ENCODE data around the gene TSPAN32. TPM values are rescaled to one million over a fixed set of nuclear protein-coding genes. Genes with fewer than 3 reads are reported as not detected.
"Not testable (repeated sequence)": the region's sequence is repeated elsewhere in the genome, so short reads cannot be mapped to it uniquely, and the experiment has no call there.

The TSPAN32 gene
- polyA plus RNA-seq, 1 donor = 77.1 TPM

DNA sequence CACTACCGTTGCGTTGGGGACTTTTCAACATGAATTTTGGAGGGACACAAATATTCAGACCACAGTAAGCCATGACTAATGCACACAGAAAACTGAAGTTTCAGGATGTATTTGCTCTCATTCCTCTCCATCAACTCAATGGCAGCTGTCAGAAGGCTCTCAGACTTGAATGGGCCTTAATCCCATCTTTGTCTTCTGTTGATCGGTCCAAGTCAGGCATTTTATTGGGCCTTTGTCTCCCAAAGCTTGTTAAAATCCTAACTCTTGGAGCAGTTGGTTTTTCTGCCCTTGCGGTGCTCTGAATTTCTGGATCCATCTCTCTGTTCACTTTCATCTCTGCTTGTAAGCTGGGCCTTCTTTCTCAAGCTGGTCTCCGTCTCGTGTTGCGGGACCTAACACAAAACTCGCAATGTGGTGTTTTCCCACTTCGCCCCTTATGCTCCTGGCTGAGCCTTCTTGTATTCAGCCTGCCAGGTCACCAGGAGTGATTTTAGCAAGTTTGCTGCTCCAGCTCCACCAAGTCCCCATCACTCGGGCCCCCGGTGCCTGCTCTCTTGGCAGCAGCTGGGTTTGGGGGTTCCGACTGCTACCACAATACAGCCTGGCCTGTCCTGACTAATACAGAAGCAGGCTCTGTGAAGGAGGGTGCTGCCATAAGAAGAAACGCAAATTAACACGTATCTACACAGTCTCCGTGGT, 27.0 kb downstream of the TSPAN32 start:
- WGBS (ENCODE audit: insufficient coverage, low lambda C conversion rate) = 100% methylated on average over 1 of the region's 15 CpGs
- Histone ChIP-seq H3K27me3 (ENCODE audit: control insufficient read depth, insufficient read depth, low read length) (no peaks in the 10 kb centered on the region), H3K36me3 (ENCODE audit: control insufficient read depth, insufficient read depth, low read length) (no peaks in the 10 kb centered on the region), H3K4me1 (ENCODE audit: control insufficient read depth, insufficient read depth, low read length) (no peaks in the 10 kb centered on the region), H3K9me3 (ENCODE audit: control insufficient read depth, low read depth, low read length) (peaks cover 9% of the 10 kb centered on the region), H3K4me3 (ENCODE audit: low read length) (no peak overlapping the region), H3K27ac (ENCODE audit: low read length) (no peak overlapping the region)
- no peak for DNase-seq

DNA sequence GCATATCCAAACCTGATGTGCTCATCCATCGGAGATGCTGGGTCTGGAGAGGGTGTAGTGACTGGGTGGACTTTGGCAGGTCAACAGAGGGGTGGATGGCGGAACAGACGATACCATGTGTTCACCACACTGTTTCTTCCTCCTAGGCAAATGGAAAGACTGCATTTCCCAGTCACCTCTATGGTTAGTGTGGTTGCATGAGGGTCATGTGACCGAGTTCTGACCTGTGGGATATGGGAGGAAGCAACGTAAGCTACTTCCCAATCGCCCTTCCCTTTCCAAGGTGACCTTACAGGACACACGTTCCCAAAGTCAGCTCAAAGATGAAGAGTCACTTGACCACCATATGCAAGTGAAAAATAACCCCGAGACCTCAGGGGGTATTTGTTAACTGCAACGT, 27.7 kb downstream of the TSPAN32 start:
- WGBS (ENCODE audit: insufficient coverage, low lambda C conversion rate) = no CpG with 5 or more reads among the region's 9 CpGs
- no peak overlapping the region for H3K4me3 ChIP-seq (ENCODE audit: low read length)
- no peaks in the 10 kb centered on the region for H3K4me1 ChIP-seq (ENCODE audit: control insufficient read depth, insufficient read depth, low read length)
- DNase-seq = no peak
- peaks cover 9% of the 10 kb centered on the region for H3K9me3 ChIP-seq (ENCODE audit: control insufficient read depth, low read depth, low read length)
- no peaks in the 10 kb centered on the region for H3K27me3 ChIP-seq (ENCODE audit: control insufficient read depth, insufficient read depth, low read length)
- H3K27ac ChIP-seq (ENCODE audit: low read length) = no peak overlapping the region
- no peaks in the 10 kb centered on the region for H3K36me3 ChIP-seq (ENCODE audit: control insufficient read depth, insufficient read depth, low read length)

DNA sequence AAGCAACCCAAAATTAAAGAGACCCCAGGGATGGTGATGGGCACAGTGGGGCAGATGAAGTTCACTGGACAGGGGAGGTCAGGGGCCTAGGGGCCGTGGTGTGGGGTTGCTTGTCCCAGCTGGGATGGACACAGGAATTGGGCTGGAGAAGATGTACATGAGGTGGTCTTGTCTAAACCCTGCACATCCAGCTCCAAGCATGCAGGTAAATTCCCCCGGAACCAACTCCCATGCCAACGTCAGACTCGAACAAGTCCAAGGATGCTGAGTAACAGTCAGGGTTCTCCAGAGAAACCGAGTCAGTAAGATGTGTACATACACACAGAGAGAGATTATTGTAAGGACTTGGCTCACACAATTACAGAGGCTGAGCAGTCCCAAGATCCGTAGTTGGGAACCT, 28.9 kb downstream of the TSPAN32 start:
- no CpG with 5 or more reads among the region's 6 CpGs for WGBS (ENCODE audit: insufficient coverage, low lambda C conversion rate)
- DNase-seq = no peak
- H3K4me1 ChIP-seq (ENCODE audit: control insufficient read depth, insufficient read depth, low read length) = no peaks in the 10 kb centered on the region
- no peak overlapping the region for H3K4me3 ChIP-seq (ENCODE audit: low read length)
- peaks cover 9% of the 10 kb centered on the region for H3K9me3 ChIP-seq (ENCODE audit: control insufficient read depth, low read depth, low read length)
- H3K27ac ChIP-seq (ENCODE audit: low read length) = no peak overlapping the region
- no peaks in the 10 kb centered on the region for H3K36me3 ChIP-seq (ENCODE audit: control insufficient read depth, insufficient read depth, low read length)
- no peaks in the 10 kb centered on the region for H3K27me3 ChIP-seq (ENCODE audit: control insufficient read depth, insufficient read depth, low read length)

- Histone ChIP-seq H3K4me3 (ENCODE audit: low read length) (no peak overlapping the region), H3K36me3 (ENCODE audit: control insufficient read depth, insufficient read depth, low read length) (no peaks in the 10 kb centered on the region), H3K9me3 (ENCODE audit: control insufficient read depth, low read depth, low read length) (peaks cover 9% of the 10 kb centered on the region), H3K4me1 (ENCODE audit: control insufficient read depth, insufficient read depth, low read length) (no peaks in the 10 kb centered on the region), H3K27me3 (ENCODE audit: control insufficient read depth, insufficient read depth, low read length) (no peaks in the 10 kb centered on the region), H3K27ac (ENCODE audit: low read length) (no peak overlapping the region)
- WGBS (ENCODE audit: insufficient coverage, low lambda C conversion rate) = no CpG with 5 or more reads among the region's 5 CpGs
- DNase-seq = no peak
Measured at GRCh38 chr11:2331404-2331803, 29.6 kb downstream of the TSPAN32 start.

DNA sequence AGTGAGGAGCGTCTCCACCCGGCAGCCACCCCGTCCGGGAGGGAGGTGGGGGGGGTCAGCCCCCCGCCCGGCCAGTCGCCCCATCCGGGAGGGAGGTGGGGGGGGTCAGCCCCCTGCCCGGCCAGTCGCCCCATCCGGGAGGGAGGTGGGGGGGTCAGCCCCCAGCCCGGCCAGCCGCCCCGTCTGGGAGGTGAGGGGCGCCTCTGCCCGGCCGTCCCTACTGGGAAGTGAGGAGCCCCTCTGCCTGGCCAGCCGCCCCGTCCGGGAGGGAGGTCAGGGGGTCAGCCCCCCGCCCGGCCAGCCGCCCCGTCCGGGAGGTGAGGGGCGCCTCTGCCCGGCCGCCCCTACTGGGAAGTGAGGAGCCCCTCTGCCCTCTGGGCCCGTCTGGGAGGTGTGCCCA, 30.8 kb downstream of the TSPAN32 start:
- H3K9me3 ChIP-seq (ENCODE audit: control insufficient read depth, low read depth, low read length); H3K4me1 ChIP-seq (ENCODE audit: control insufficient read depth, insufficient read depth, low read length); H3K36me3 ChIP-seq (ENCODE audit: control insufficient read depth, insufficient read depth, low read length); H3K27ac ChIP-seq (ENCODE audit: low read length); H3K27me3 ChIP-seq (ENCODE audit: control insufficient read depth, insufficient read depth, low read length); DNase-seq; H3K4me3 ChIP-seq (ENCODE audit: low read length): not testable (repeated sequence)
- whole genome bisulfite sequencing (ENCODE audit: insufficient coverage, low lambda C conversion rate) = no CpG with 5 or more reads among the region's 29 CpGs

- not testable (repeated sequence) for H3K27me3 ChIP-seq (ENCODE audit: control insufficient read depth, insufficient read depth, low read length); DNase-seq
- WGBS (ENCODE audit: insufficient coverage, low lambda C conversion rate) = no CpG with 5 or more reads among the region's 4 CpGs
Measured at GRCh38 chr11:2333486-2334205, 31.8 kb downstream of the TSPAN32 start.

GRCh38 chr11:2335286-2335685, 33.5 kb downstream of the TSPAN32 start:
- H3K27me3 ChIP-seq (ENCODE audit: control insufficient read depth, insufficient read depth, low read length); H3K4me1 ChIP-seq (ENCODE audit: control insufficient read depth, insufficient read depth, low read length); H3K9me3 ChIP-seq (ENCODE audit: control insufficient read depth, low read depth, low read length); H3K36me3 ChIP-seq (ENCODE audit: control insufficient read depth, insufficient read depth, low read length); H3K4me3 ChIP-seq (ENCODE audit: low read length); H3K27ac ChIP-seq (ENCODE audit: low read length); DNase-seq: not testable (repeated sequence)
- 100% methylated on average over 1 of the region's 18 CpGs for WGBS (ENCODE audit: insufficient coverage, low lambda C conversion rate)

More at GRCh38 chr11:2333486-2334205, 31.8 kb downstream of the TSPAN32 start:
- H3K36me3 ChIP-seq (ENCODE audit: control insufficient read depth, insufficient read depth, low read length); H3K9me3 ChIP-seq (ENCODE audit: control insufficient read depth, low read depth, low read length); H3K4me3 ChIP-seq (ENCODE audit: low read length); H3K27ac ChIP-seq (ENCODE audit: low read length); H3K4me1 ChIP-seq (ENCODE audit: control insufficient read depth, insufficient read depth, low read length): not testable (repeated sequence)

GRCh38 chr11:2338760-2339159, 36.9 kb downstream of the TSPAN32 start:
- not testable (repeated sequence) for H3K9me3 ChIP-seq (ENCODE audit: control insufficient read depth, low read depth, low read length); H3K27me3 ChIP-seq (ENCODE audit: control insufficient read depth, insufficient read depth, low read length); DNase-seq; H3K4me1 ChIP-seq (ENCODE audit: control insufficient read depth, insufficient read depth, low read length); H3K36me3 ChIP-seq (ENCODE audit: control insufficient read depth, insufficient read depth, low read length); H3K4me3 ChIP-seq (ENCODE audit: low read length); H3K27ac ChIP-seq (ENCODE audit: low read length)
- WGBS (ENCODE audit: insufficient coverage, low lambda C conversion rate) = no CpG with 5 or more reads among the region's 8 CpGs

DNA sequence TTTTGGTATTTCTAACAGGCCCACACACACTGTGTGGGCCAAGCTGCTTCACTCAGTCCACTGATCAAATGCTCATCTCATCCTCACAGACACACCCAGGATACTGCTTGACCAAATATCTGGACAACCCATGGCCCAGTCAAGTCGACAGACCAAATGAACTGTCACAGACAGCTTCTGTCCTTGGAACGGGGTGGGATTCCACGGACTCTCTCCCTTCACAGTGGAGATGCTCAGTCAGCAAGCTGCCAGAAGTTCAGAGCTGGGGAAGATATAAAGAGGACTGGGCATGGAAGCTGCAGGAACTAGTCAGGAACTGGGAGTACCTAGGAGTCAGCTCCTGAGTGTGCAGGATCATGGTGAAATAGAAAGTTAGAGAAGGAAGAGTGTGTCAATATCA, 40.7 kb downstream of the TSPAN32 start:
- DNase-seq = no peak
- no CpG with 5 or more reads among the region's 3 CpGs for WGBS (ENCODE audit: insufficient coverage, low lambda C conversion rate)
- no peak overlapping the region for H3K4me3 ChIP-seq (ENCODE audit: low read length)

GRCh38 chr11:2342981-2343380, 41.2 kb downstream of the TSPAN32 start:
- no peak for DNase-seq
- H3K4me3 ChIP-seq (ENCODE audit: low read length) = no peak overlapping the region
- 100% methylated on average over 3 of the region's 5 CpGs for WGBS (ENCODE audit: insufficient coverage, low lambda C conversion rate)
- no peaks in the 10 kb centered on the region for H3K27me3 ChIP-seq (ENCODE audit: control insufficient read depth, insufficient read depth, low read length)
- H3K9me3 ChIP-seq (ENCODE audit: control insufficient read depth, low read depth, low read length) = no peaks in the 10 kb centered on the region
- no peaks in the 10 kb centered on the region for H3K4me1 ChIP-seq (ENCODE audit: control insufficient read depth, insufficient read depth, low read length)
- H3K27ac ChIP-seq (ENCODE audit: low read length) = no peak overlapping the region
- no peaks in the 10 kb centered on the region for H3K36me3 ChIP-seq (ENCODE audit: control insufficient read depth, insufficient read depth, low read length)

More for the DNA sequence above, 40.7 kb downstream of the TSPAN32 start:
- no peak overlapping the region for H3K27ac ChIP-seq (ENCODE audit: low read length)
- H3K27me3 ChIP-seq (ENCODE audit: control insufficient read depth, insufficient read depth, low read length) = no peaks in the 10 kb centered on the region
- no peaks in the 10 kb centered on the region for H3K4me1 ChIP-seq (ENCODE audit: control insufficient read depth, insufficient read depth, low read length)
- H3K9me3 ChIP-seq (ENCODE audit: control insufficient read depth, low read depth, low read length) = no peaks in the 10 kb centered on the region
- H3K36me3 ChIP-seq (ENCODE audit: control insufficient read depth, insufficient read depth, low read length) = no peaks in the 10 kb centered on the region

- H3K4me3 ChIP-seq (ENCODE audit: low read length) = no peak overlapping the region
- no peak overlapping the region for H3K27ac ChIP-seq (ENCODE audit: low read length)
- H3K4me1 ChIP-seq (ENCODE audit: control insufficient read depth, insufficient read depth, low read length) = no peaks in the 10 kb centered on the region
- H3K9me3 ChIP-seq (ENCODE audit: control insufficient read depth, low read depth, low read length) = no peaks in the 10 kb centered on the region
- H3K27me3 ChIP-seq (ENCODE audit: control insufficient read depth, insufficient read depth, low read length) = no peaks in the 10 kb centered on the region
- DNase-seq = no peak
- H3K36me3 ChIP-seq (ENCODE audit: control insufficient read depth, insufficient read depth, low read length) = no peaks in the 10 kb centered on the region
- no CpG with 5 or more reads among the region's 4 CpGs for WGBS (ENCODE audit: insufficient coverage, low lambda C conversion rate)
Measured at GRCh38 chr11:2343502-2343901, 41.7 kb downstream of the TSPAN32 start.

All from large intestine (tissue), 3 donors.